ENCODE measurements around the gene DGKD.

DNA sequence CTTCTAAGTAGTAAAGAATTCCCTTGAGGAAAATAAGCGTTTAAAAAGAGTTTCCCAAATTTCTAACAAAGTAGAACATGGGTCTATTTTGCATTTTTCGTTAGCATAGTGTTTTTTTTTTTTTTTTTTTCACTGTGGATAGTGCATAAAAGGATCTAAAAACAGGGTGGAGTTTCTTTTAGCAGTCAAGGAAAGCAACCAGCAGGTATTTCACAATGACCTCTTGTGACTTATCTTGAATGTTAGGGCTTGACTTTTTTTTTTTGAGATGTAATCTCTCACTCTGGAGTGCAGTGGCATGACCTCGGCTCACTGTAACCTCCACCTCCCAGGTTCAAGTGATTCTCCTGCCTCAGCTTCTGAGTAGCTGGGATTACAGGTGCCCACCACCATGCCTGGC lies 14.9 kb upstream of the DGKD start:
- TF ChIP-seq POLR2AphosphoS5 (IDR thresholded peaks at IDR 0.05; ENCODE audit: low read depth, low read length) (no peak), SIN3A (IDR thresholded peaks at IDR 0.05; ENCODE audit: borderline replicate concordance, insufficient read depth, low read length) (no peak), TAF1 (IDR thresholded peaks at IDR 0.05; ENCODE audit: borderline replicate concordance, insufficient read depth, low read length) (no peak)
